ENCODE data around the gene SLC25A3.

The SLC25A3 gene

DNA sequence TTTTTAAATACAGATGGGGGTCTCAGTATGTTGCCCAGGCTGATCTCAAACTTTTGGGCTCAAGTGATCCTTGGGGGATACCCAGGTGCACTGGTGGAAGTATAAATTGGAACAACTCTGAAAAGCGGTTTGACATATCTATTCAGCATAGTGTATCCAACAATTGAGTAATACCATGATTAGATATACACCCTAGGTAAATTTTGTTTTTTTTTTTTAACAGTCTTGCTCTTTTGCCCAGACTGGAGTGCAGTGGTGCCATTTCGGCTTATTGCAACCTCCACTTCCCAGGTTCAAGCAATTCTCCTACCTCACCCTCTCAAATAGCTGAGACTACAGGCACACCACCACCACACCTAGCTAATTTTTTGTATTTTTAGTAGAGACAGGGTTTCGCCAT, 31.6 kb upstream of the SLC25A3 start:
- Histone ChIP-seq H4K20me1 (ENCODE audit: insufficient read depth, low read length) (no peaks in the 10 kb centered on the region), H3K4me3 (ENCODE audit: low read depth, low read length, poor library complexity, severe bottlenecking) (no peak overlapping the region), H3K79me2 (ENCODE audit: insufficient read depth, low read length) (no peaks in the 10 kb centered on the region), H3K9me2 (ENCODE audit: low read depth, low read length) (no peaks in the 10 kb centered on the region), H3K9ac (ENCODE audit: low read length) (no peak overlapping the region), H3K4me1 (ENCODE audit: insufficient read depth, low read length, severe bottlenecking) (no peaks in the 10 kb centered on the region), H3K27me3 (ENCODE audit: insufficient read depth, low read length) (no peaks in the 10 kb centered on the region), H3K4me2 (ENCODE audit: low read length) (no peak overlapping the region), H3K9me3 (ENCODE audit: low read length) (no peaks in the 10 kb centered on the region), H2AFZ (ENCODE audit: low read length) (no peak overlapping the region), H3K27ac (ENCODE audit: low read depth, low read length, poor library complexity, severe bottlenecking) (no peak overlapping the region), H3K36me3 (ENCODE audit: insufficient read depth, low read length) (no peaks in the 10 kb centered on the region), H3F3A (ENCODE audit: insufficient read depth, low read length) (no peaks in the 10 kb centered on the region)
- TF ChIP-seq, protein P1, sequence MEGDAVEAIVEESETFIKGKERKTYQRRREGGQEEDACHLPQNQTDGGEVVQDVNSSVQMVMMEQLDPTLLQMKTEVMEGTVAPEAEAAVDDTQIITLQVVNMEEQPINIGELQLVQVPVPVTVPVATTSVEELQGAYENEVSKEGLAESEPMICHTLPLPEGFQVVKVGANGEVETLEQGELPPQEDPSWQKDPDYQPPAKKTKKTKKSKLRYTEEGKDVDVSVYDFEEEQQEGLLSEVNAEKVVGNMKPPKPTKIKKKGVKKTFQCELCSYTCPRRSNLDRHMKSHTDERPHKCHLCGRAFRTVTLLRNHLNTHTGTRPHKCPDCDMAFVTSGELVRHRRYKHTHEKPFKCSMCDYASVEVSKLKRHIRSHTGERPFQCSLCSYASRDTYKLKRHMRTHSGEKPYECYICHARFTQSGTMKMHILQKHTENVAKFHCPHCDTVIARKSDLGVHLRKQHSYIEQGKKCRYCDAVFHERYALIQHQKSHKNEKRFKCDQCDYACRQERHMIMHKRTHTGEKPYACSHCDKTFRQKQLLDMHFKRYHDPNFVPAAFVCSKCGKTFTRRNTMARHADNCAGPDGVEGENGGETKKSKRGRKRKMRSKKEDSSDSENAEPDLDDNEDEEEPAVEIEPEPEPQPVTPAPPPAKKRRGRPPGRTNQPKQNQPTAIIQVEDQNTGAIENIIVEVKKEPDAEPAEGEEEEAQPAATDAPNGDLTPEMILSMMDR (IDR thresholded peaks at IDR 0.05; ENCODE audit: low read length): no peak
- TF ChIP-seq EZH2 (IDR thresholded peaks at IDR 0.05; ENCODE audit: borderline replicate concordance, low read length): no peak

DNA sequence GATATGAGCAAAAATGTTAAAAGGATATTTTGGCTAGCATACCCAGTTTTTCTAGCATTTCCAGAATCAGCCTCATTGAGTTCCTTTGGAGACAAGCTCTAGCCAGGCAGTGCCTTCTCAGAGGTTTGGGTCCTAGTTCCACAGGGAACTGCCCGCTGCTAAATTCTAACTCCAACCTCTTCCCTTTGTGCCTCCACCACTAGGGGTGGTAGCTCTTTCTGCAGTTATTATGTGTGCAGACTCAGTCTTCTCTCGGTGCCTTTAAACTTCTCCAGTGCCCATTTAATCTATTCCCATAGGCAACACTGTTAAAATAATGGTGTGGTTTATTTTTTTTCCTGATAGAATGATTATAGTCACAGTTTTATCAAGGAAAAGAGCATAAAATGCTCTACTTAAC, 21.5 kb upstream of the SLC25A3 start:
- no peaks in the 10 kb centered on the region for H3K79me2 ChIP-seq (ENCODE audit: insufficient read depth, low read length)
- H3K9me3 ChIP-seq (ENCODE audit: low read length): no peaks in the 10 kb centered on the region
- H3K36me3 ChIP-seq (ENCODE audit: insufficient read depth, low read length): no peaks in the 10 kb centered on the region
- no peak overlapping the region for H3K4me2 ChIP-seq (ENCODE audit: low read length)
- H3K9me2 ChIP-seq (ENCODE audit: low read depth, low read length): no peaks in the 10 kb centered on the region
- no peaks in the 10 kb centered on the region for H4K20me1 ChIP-seq (ENCODE audit: insufficient read depth, low read length)
- no peak for TF ChIP-seq EZH2 (IDR thresholded peaks at IDR 0.05; ENCODE audit: borderline replicate concordance, low read length)
- TF ChIP-seq, protein P1 (IDR thresholded peaks at IDR 0.05; ENCODE audit: low read length): peak; percentile 39
- H3K4me1 ChIP-seq (ENCODE audit: insufficient read depth, low read length, severe bottlenecking): no peaks in the 10 kb centered on the region
- no peaks in the 10 kb centered on the region for H3F3A ChIP-seq (ENCODE audit: insufficient read depth, low read length)
- no peak overlapping the region for H2AFZ ChIP-seq (ENCODE audit: low read length)
- H3K4me3 ChIP-seq (ENCODE audit: low read depth, low read length, poor library complexity, severe bottlenecking): no peak overlapping the region
- no peak overlapping the region for H3K9ac ChIP-seq (ENCODE audit: low read length)
- H3K27ac ChIP-seq (ENCODE audit: low read depth, low read length, poor library complexity, severe bottlenecking): no peak overlapping the region
- no peaks in the 10 kb centered on the region for H3K27me3 ChIP-seq (ENCODE audit: insufficient read depth, low read length)

DNA sequence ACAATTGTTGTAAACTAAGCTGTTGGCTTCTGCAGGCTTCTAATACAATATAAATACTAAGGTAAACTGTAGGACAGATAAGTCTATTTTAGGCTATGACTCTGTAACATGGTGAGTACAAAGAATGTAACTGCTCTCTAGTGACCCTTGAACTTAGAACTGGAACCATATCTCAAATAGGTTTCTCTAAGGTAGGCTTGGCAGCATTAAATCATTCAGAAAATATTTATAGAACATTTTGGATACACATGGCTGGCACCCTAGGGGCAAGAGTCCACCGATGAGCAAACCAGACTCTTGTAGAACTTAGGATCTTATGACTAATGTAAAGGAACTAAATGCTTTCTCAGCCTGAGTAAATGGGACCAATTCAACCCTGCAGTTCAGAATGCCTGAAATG, 19.4 kb upstream of the SLC25A3 start:
- Histone ChIP-seq H3K79me2 (ENCODE audit: insufficient read depth, low read length) (no peaks in the 10 kb centered on the region), H3K4me1 (ENCODE audit: insufficient read depth, low read length, severe bottlenecking) (no peaks in the 10 kb centered on the region), H3K4me2 (ENCODE audit: low read length) (no peak overlapping the region), H3K9me3 (ENCODE audit: low read length) (no peaks in the 10 kb centered on the region), H3K4me3 (ENCODE audit: low read depth, low read length, poor library complexity, severe bottlenecking) (no peak overlapping the region), H3K27me3 (ENCODE audit: insufficient read depth, low read length) (no peaks in the 10 kb centered on the region), H3K27ac (ENCODE audit: low read depth, low read length, poor library complexity, severe bottlenecking) (no peak overlapping the region), H2AFZ (ENCODE audit: low read length) (no peak overlapping the region), H3K36me3 (ENCODE audit: insufficient read depth, low read length) (no peaks in the 10 kb centered on the region), H3K9ac (ENCODE audit: low read length) (no peak overlapping the region), H4K20me1 (ENCODE audit: insufficient read depth, low read length) (no peaks in the 10 kb centered on the region), H3F3A (ENCODE audit: insufficient read depth, low read length) (no peaks in the 10 kb centered on the region), H3K9me2 (ENCODE audit: low read depth, low read length) (no peaks in the 10 kb centered on the region)
- TF ChIP-seq EZH2 (IDR thresholded peaks at IDR 0.05; ENCODE audit: borderline replicate concordance, low read length): no peak
- TF ChIP-seq, protein P1 (IDR thresholded peaks at IDR 0.05; ENCODE audit: low read length): no peak
